Fibroblast of the aortic adventitia (primary cell): ENCODE data around the gene CFAP251. TPM values are rescaled to one million over a fixed set of nuclear protein-coding genes. Genes with fewer than 3 reads are reported as not detected.

Source experiments
- DNase-seq: peaks from one replicate; pipeline ENCODE4 v3.0.0-alpha.2; 2010; ENCODE audit warnings: low read depth
- H3K4me3 ChIP-seq: 2 replicates; pipeline ENCODE4 v1.5.1; 2011; ENCODE audit warnings: low read depth, mild to moderate bottlenecking, control low read depth, low read length, moderate library complexity
- CTCF ChIP-seq: IDR thresholded peaks from 2 replicates; pipeline ENCODE4 v1.5.1; 2011; ENCODE audit warnings: mild to moderate bottlenecking, low read length, control low read depth, inconsistent platforms; ENCODE audit not compliant: insufficient read depth
- total RNA-seq: library from RNA; depleted of rRNA; stranded (reverse); fragments of >200 nt; gene quantifications from 2 replicates; pipeline ENCODE4 v1.2.3, GENCODE V29; 2012; ENCODE audit warnings: low replicate concordance

Gene CFAP251
- total RNA-seq, 1 donor = 8.8 TPM

- DNase-seq = peak; percentile 67
These were observed 109.9 kb downstream of the CFAP251 start for GRCh38 chr12:122028165-122028904.

GRCh38 chr12:122028905-122029560, 110.6 kb downstream of the CFAP251 start:
- H3K4me3 ChIP-seq = no peak overlapping the region
- DNase-seq = no peak
- no peak for TF ChIP-seq CTCF

More at GRCh38 chr12:122028165-122028904, 109.9 kb downstream of the CFAP251 start:
- no peak overlapping the region for H3K4me3 ChIP-seq
- TF ChIP-seq CTCF = no peak

- H3K4me3 ChIP-seq = no peak overlapping the region
- no peak for DNase-seq
- no peak for TF ChIP-seq CTCF
These were observed 111.4 kb downstream of the CFAP251 start for GRCh38 chr12:122029620-122030423.

GRCh38 chr12:122030424-122031035, 112.1 kb downstream of the CFAP251 start:
- DNase-seq = no peak
- no peak for TF ChIP-seq CTCF
- H3K4me3 ChIP-seq = no peak overlapping the region

GRCh38 chr12:122031342-122032216, 113.2 kb downstream of the CFAP251 start:
- peak; percentile 79 for TF ChIP-seq CTCF
- no peak overlapping the region for H3K4me3 ChIP-seq
- DNase-seq = no peak
